Ishikawa (cell line): ENCODE results near the gene WDR5.

Experiments
- CEBPB ChIP-seq: IDR thresholded peaks from 2 replicates; pipeline ENCODE4 v1.6.1; 2012
- CREB1 ChIP-seq: IDR thresholded peaks from 2 replicates; pipeline ENCODE4 v1.6.1; 2012; ENCODE audit warnings: low read depth
- EGR1 ChIP-seq: IDR thresholded peaks from 2 replicates; pipeline ENCODE4 v1.6.1; 2012
- EP300 ChIP-seq: IDR thresholded peaks from 2 replicates; pipeline ENCODE4 v1.6.1; 2012; ENCODE audit warnings: borderline replicate concordance
- FOXM1 ChIP-seq: IDR thresholded peaks from 2 replicates; pipeline ENCODE4 v1.6.1; 2012; ENCODE audit warnings: low read depth, borderline replicate concordance
- MAX ChIP-seq: IDR thresholded peaks from 2 replicates; pipeline ENCODE4 v1.6.1; 2012
- NFIC ChIP-seq: IDR thresholded peaks from 2 replicates; pipeline ENCODE4 v1.6.1; 2012
- RAD21 ChIP-seq: IDR thresholded peaks from 2 replicates; pipeline ENCODE4 v1.6.1; 2012; ENCODE audit warnings: low read depth
- REST ChIP-seq: IDR thresholded peaks from 2 replicates; pipeline ENCODE4 v1.6.1; 2012; ENCODE audit warnings: low read depth, mild to moderate bottlenecking
- TAF1 ChIP-seq: IDR thresholded peaks from 2 replicates; pipeline ENCODE4 v1.6.1; 2012; ENCODE audit warnings: low read depth, mild to moderate bottlenecking
- TCF12 ChIP-seq: IDR thresholded peaks from 2 replicates; pipeline ENCODE4 v1.6.1; 2012; ENCODE audit warnings: low read depth
- TEAD4 ChIP-seq: IDR thresholded peaks from 2 replicates; pipeline ENCODE4 v1.6.1; 2012
- USF1 ChIP-seq: IDR thresholded peaks from 2 replicates; pipeline ENCODE4 v1.6.1; 2012
- YY1 ChIP-seq: IDR thresholded peaks from 2 replicates; pipeline ENCODE4 v1.6.1; 2012; ENCODE audit warnings: low read depth
- ZBTB7A ChIP-seq: IDR thresholded peaks from 2 replicates; pipeline ENCODE4 v1.6.1; 2012; ENCODE audit warnings: low read depth

Gene WDR5

GRCh38 chr9:134180786-134181647 lies 45.1 kb downstream of the WDR5 start:
- no peak for TF ChIP-seq CREB1
- TF ChIP-seq RAD21: no peak
- no peak for TF ChIP-seq MAX
- no peak for TF ChIP-seq EGR1

GRCh38 chr9:134181648-134182034 lies 45.8 kb downstream of the WDR5 start:
- TF ChIP-seq MAX (no peak), YY1 (no peak)

GRCh38 chr9:134182554-134183085 lies 46.7 kb downstream of the WDR5 start:
- no peak for TF ChIP-seq EP300
- TF ChIP-seq TCF12: no peak
- TF ChIP-seq RAD21: no peak
- TF ChIP-seq MAX: no peak
- no peak for TF ChIP-seq FOXM1
- no peak for TF ChIP-seq CEBPB
- TF ChIP-seq REST: no peak
- no peak for TF ChIP-seq TAF1
- no peak for TF ChIP-seq ZBTB7A
- no peak for TF ChIP-seq USF1
- TF ChIP-seq CREB1: no peak
- TF ChIP-seq NFIC: no peak
- no peak for TF ChIP-seq YY1
- TF ChIP-seq TEAD4: no peak

- no peak for TF ChIP-seq FOXM1
- no peak for TF ChIP-seq CEBPB
- TF ChIP-seq CREB1: no peak
Measured at GRCh38 chr9:134185536-134186011, 49.7 kb downstream of the WDR5 start.

GRCh38 chr9:134186471-134187109 lies 50.7 kb downstream of the WDR5 start:
- TF ChIP-seq RAD21: no peak
- no peak for TF ChIP-seq EP300
- TF ChIP-seq CEBPB: no peak
- TF ChIP-seq FOXM1: no peak
- no peak for TF ChIP-seq TCF12
- TF ChIP-seq NFIC: no peak

- TF ChIP-seq RAD21 (no peak), CEBPB (no peak), NFIC (no peak), EP300 (no peak), REST (no peak), TAF1 (no peak)
Measured at GRCh38 chr9:134187110-134187531, 51.2 kb downstream of the WDR5 start.

GRCh38 chr9:134187891-134188385 lies 52.1 kb downstream of the WDR5 start:
- TF ChIP-seq EP300 (no peak), USF1 (no peak), NFIC (no peak), FOXM1 (no peak), TEAD4 (no peak), CREB1 (no peak), CEBPB (no peak), MAX (no peak), TAF1 (no peak), YY1 (no peak), REST (no peak), ZBTB7A (no peak)
